ENCODE results near the gene FEM1B. TPM values are rescaled to one million over a fixed set of nuclear protein-coding genes. Genes with fewer than 3 reads are reported as not detected.

Gene FEM1B
- total RNA-seq, 1 donor from 2014 or later: 73.5 TPM

GRCh38 chr15:68326711-68327354 lies 49.3 kb downstream of the FEM1B start:
- no peak for TF ChIP-seq CTCF (IDR thresholded peaks at IDR 0.05; ENCODE audit: insufficient read depth, low read length, severe bottlenecking)
- FAIRE-seq (no peak), DNase-seq (ENCODE audit: low read depth) (no peak)
- no peak overlapping the region for H3K4me3 ChIP-seq (ENCODE audit: low read depth, low read length)
- peaks cover 5% of the 10 kb centered on the region for H3K27me3 ChIP-seq (ENCODE audit: control insufficient read depth, insufficient read depth, low read length)
- H3K36me3 ChIP-seq (ENCODE audit: control insufficient read depth, insufficient read depth, low read length): no peaks in the 10 kb centered on the region

GRCh38 chr15:68328443-68328842 lies 50.9 kb downstream of the FEM1B start:
- peaks cover 7% of the 10 kb centered on the region for H3K27me3 ChIP-seq (ENCODE audit: control insufficient read depth, insufficient read depth, low read length)

GRCh38 chr15:68328964-68329363 lies 51.4 kb downstream of the FEM1B start:
- Histone ChIP-seq H3K27me3 (ENCODE audit: control insufficient read depth, insufficient read depth, low read length) (peaks cover 7% of the 10 kb centered on the region), H3K4me3 (ENCODE audit: low read depth, low read length) (no peak overlapping the region), H3K36me3 (ENCODE audit: control insufficient read depth, insufficient read depth, low read length) (no peaks in the 10 kb centered on the region)
- DNase-seq (ENCODE audit: low read depth): no peak
- no peak for TF ChIP-seq CTCF (IDR thresholded peaks at IDR 0.05; ENCODE audit: insufficient read depth, low read length, severe bottlenecking)
- FAIRE-seq: no peak

More at GRCh38 chr15:68328443-68328842, 50.9 kb downstream of the FEM1B start:
- H3K36me3 ChIP-seq (ENCODE audit: control insufficient read depth, insufficient read depth, low read length): no peaks in the 10 kb centered on the region
- no peak for TF ChIP-seq CTCF (IDR thresholded peaks at IDR 0.05; ENCODE audit: insufficient read depth, low read length, severe bottlenecking)
- no peak overlapping the region for H3K4me3 ChIP-seq (ENCODE audit: low read depth, low read length)
- no peak for FAIRE-seq
- DNase-seq (ENCODE audit: low read depth): no peak

- no peak for FAIRE-seq
- Histone ChIP-seq H3K27me3 (ENCODE audit: control insufficient read depth, insufficient read depth, low read length) (peaks cover 7% of the 10 kb centered on the region), H3K36me3 (ENCODE audit: control insufficient read depth, insufficient read depth, low read length) (no peaks in the 10 kb centered on the region), H3K4me3 (ENCODE audit: low read depth, low read length) (no peak overlapping the region)
- no peak for TF ChIP-seq CTCF (IDR thresholded peaks at IDR 0.05; ENCODE audit: insufficient read depth, low read length, severe bottlenecking)
- no peak for DNase-seq (ENCODE audit: low read depth)
These were observed 52.9 kb downstream of the FEM1B start for GRCh38 chr15:68330416-68330815.

- FAIRE-seq: no peak
- no peak for TF ChIP-seq CTCF (IDR thresholded peaks at IDR 0.05; ENCODE audit: insufficient read depth, low read length, severe bottlenecking)
These were observed 53.4 kb downstream of the FEM1B start for GRCh38 chr15:68330901-68331300.

GRCh38 chr15:68332266-68332665 lies 54.7 kb downstream of the FEM1B start:
- Histone ChIP-seq H3K27me3 (ENCODE audit: control insufficient read depth, insufficient read depth, low read length) (peaks cover 9% of the 10 kb centered on the region), H3K4me3 (ENCODE audit: low read depth, low read length) (no peak overlapping the region), H3K36me3 (ENCODE audit: control insufficient read depth, insufficient read depth, low read length) (no peaks in the 10 kb centered on the region)
- no peak for TF ChIP-seq CTCF (IDR thresholded peaks at IDR 0.05; ENCODE audit: insufficient read depth, low read length, severe bottlenecking)
- no peak for DNase-seq (ENCODE audit: low read depth)
- FAIRE-seq: no peak

More at GRCh38 chr15:68330901-68331300, 53.4 kb downstream of the FEM1B start:
- no peak for DNase-seq (ENCODE audit: low read depth)
- Histone ChIP-seq H3K36me3 (ENCODE audit: control insufficient read depth, insufficient read depth, low read length) (no peaks in the 10 kb centered on the region), H3K4me3 (ENCODE audit: low read depth, low read length) (no peak overlapping the region), H3K27me3 (ENCODE audit: control insufficient read depth, insufficient read depth, low read length) (peaks cover 8% of the 10 kb centered on the region)

Measured in bronchial epithelial cell (primary cell).